Peyer's patch (tissue), 4 donors: ENCODE measurements around the gene SNX20. TPM values are rescaled to one million over a fixed set of nuclear protein-coding genes. Genes with fewer than 3 reads are reported as not detected.

Source experiments
- DNase-seq, 3 donors: peaks; one replicate each; pipeline ENCODE4 v3.0.0-alpha.2; 2017 to 2019
- H3K27ac ChIP-seq, 4 donors: fragments of 200-600 bp; sonication (generic); one replicate each; pipeline ENCODE4 v1.5.1; 2016 to 2019
- H3K27me3 ChIP-seq, 2 donors: fragments of 200-600 bp; sonication (generic); one replicate each; pipeline ENCODE4 v1.5.1; 2019
- H3K36me3 ChIP-seq, 3 donors: fragments of 200-600 bp; sonication (generic); one replicate each; pipeline ENCODE4 v1.5.1; 2016 to 2019
- H3K4me1 ChIP-seq, 4 donors: fragments of 200-600 bp; sonication (generic); one replicate each; pipeline ENCODE4 v1.5.1; 2016 to 2019
- H3K4me3 ChIP-seq, 4 donors: fragments of 200-600 bp; sonication (generic); 1 replicate in 3 of 4; 2 replicates in 1 of 4; pipeline ENCODE4 v1.5.1; 2016 to 2019; ENCODE audit warnings: mild to moderate bottlenecking in 1 of 4
- H3K9me3 ChIP-seq, 4 donors: fragments of 200-600 bp; sonication (generic); one replicate each; pipeline ENCODE4 v1.5.1; 2016 to 2019; ENCODE audit warnings: mild to moderate bottlenecking in 1 of 4
- POLR2A ChIP-seq, 2 donors: fragments of 450-650 bp; IDR thresholded peaks; one replicate each; pipeline ENCODE4 v1.5.1; 2017; ENCODE audit warnings: antibody characterized with exemption in 2 of 2, mild to moderate bottlenecking in 2 of 2, moderate library complexity in 2 of 2
- total RNA-seq, 4 donors: library from RNA; depleted of rRNA; stranded (reverse); fragments of >200 nt; gene quantifications; one replicate each; pipeline ENCODE4 v1.1.0, GENCODE V29; 2016
- TF ChIP-seq, protein P1 (sequence below), 6 experiments: fragments of 450-650 bp in 4 of 6; fragments of 200-600 bp in 2 of 6; sonication (generic) in 1 of 6; IDR thresholded peaks; one replicate each; pipeline ENCODE4 v1.5.1; 2017 to 2019; ENCODE audit warnings: antibody characterized with exemption in 6 of 6, mild to moderate bottlenecking in 3 of 6, moderate library complexity in 1 of 6

SNX20 gene
- total RNA-seq, 4 donors from 2014 or later, result 1.3 to 10.7 (median 2.3) TPM

DNA sequence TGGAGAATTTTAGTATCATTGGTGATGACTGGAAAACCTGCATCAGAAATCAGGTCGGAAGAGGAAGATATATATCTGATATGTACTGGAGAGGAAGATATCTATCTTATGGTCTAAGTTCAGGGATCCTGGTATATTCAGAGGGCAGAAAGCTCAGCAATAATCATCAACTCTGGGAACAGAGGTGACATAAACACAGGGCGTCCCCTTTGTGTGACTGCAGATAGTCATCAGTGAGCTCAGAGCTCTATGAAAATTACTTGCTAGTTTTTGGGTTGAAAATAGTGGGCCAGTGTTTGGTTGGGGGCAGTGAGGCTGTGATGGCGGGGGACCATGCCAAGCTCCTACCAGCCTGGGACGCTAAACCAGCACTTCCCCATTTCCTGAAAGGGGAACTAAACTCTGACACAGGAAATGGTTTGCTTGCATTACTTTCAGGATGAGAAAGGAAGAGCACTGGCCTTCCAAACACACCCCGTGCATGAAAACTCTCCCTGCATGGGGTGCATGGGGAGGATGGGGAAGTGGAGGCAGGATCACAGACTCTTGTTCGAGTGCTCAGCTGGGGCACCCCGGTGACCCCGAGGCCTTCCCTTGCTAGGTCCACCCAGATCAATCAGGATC, 28.1 kb upstream of the SNX20 start:
- TF ChIP-seq POLR2A (IDR thresholded peaks at IDR 0.05), result no peak
- TF ChIP-seq, protein P1, sequence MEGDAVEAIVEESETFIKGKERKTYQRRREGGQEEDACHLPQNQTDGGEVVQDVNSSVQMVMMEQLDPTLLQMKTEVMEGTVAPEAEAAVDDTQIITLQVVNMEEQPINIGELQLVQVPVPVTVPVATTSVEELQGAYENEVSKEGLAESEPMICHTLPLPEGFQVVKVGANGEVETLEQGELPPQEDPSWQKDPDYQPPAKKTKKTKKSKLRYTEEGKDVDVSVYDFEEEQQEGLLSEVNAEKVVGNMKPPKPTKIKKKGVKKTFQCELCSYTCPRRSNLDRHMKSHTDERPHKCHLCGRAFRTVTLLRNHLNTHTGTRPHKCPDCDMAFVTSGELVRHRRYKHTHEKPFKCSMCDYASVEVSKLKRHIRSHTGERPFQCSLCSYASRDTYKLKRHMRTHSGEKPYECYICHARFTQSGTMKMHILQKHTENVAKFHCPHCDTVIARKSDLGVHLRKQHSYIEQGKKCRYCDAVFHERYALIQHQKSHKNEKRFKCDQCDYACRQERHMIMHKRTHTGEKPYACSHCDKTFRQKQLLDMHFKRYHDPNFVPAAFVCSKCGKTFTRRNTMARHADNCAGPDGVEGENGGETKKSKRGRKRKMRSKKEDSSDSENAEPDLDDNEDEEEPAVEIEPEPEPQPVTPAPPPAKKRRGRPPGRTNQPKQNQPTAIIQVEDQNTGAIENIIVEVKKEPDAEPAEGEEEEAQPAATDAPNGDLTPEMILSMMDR (IDR thresholded peaks at IDR 0.05), result no peak
- Histone ChIP-seq H3K9me3 (peaks cover 0 to 7% (median 1%) of the 10 kb centered on the region in 4 donors), H3K27ac (no peak overlapping the region), H3K36me3 (no peaks in the 10 kb centered on the region), H3K4me1 (no peaks in the 10 kb centered on the region), H3K4me3 (no peak overlapping the region), H3K27me3 (no peaks in the 10 kb centered on the region)
- peak in 1 of 3 donors; percentile 43 for DNase-seq

DNA sequence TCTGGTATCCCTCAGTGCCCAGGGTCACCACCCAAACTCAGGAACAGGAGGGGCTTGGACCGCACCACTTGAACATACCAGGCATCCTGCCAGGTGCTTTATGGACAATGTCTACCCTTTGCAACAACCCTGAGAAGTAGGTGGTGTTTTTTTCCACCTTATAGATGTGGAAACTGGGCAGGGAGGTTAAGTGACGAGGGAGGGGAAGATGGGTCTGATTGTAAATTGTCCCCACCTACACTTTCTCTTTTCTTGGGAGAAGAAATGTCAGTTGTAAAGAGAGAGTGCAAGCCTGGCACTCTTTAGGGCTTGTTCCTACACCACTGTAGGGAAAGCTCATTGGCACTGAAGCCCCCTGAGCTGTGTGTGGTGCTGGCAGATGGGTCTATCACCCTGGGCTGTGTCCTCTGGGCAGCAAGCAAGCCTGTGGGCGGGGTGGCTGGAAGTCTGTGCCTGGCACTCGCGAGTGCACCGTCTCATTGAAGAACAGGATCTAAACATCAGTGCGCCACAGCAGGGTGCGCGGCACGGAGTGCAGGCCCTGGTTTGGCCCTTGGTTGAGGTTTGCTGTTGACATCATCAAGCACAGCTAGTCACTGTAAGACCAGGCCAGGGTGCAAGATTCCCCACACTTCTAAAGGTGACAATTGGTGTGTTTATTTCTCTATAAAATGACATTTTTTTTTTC, 27.4 kb upstream of the SNX20 start:
- Histone ChIP-seq H3K9me3 (peaks cover 0 to 13% (median 1%) of the 10 kb centered on the region in 4 donors), H3K4me1 (no peaks in the 10 kb centered on the region), H3K27me3 (no peaks in the 10 kb centered on the region), H3K4me3 (no peak overlapping the region), H3K36me3 (no peaks in the 10 kb centered on the region), H3K27ac (peak overlapping the region in 1 of 4 donors; percentile 11)
- TF ChIP-seq, protein P1 (IDR thresholded peaks at IDR 0.05), result no peak
- no peak for TF ChIP-seq POLR2A (IDR thresholded peaks at IDR 0.05)
- no peak for DNase-seq

- H3K4me3 ChIP-seq, result no peak overlapping the region
- H3K9me3 ChIP-seq, result peaks cover 0 to 14% (median 1%) of the 10 kb centered on the region in 4 donors
- DNase-seq, result no peak
- TF ChIP-seq POLR2A (IDR thresholded peaks at IDR 0.05), result no peak
- TF ChIP-seq, protein P1 (IDR thresholded peaks at IDR 0.05), result no peak
- H3K27me3 ChIP-seq, result no peaks in the 10 kb centered on the region
- no peak overlapping the region for H3K27ac ChIP-seq
- H3K36me3 ChIP-seq, result no peaks in the 10 kb centered on the region
- no peaks in the 10 kb centered on the region for H3K4me1 ChIP-seq
Measured at GRCh38 chr16:50706250-50706649, 25.1 kb upstream of the SNX20 start.

- Histone ChIP-seq H3K36me3 (no peaks in the 10 kb centered on the region), H3K4me3 (no peak overlapping the region), H3K27ac (no peak overlapping the region), H3K9me3 (peaks cover 0 to 14% (median 1%) of the 10 kb centered on the region in 4 donors), H3K27me3 (no peaks in the 10 kb centered on the region), H3K4me1 (no peaks in the 10 kb centered on the region)
- TF ChIP-seq, protein P1 (IDR thresholded peaks at IDR 0.05), result no peak
- no peak for TF ChIP-seq POLR2A (IDR thresholded peaks at IDR 0.05)
- DNase-seq, result no peak
Measured at GRCh38 chr16:50705436-50706110, 24.5 kb upstream of the SNX20 start.

GRCh38 chr16:50704245-50704644, 23.1 kb upstream of the SNX20 start:
- Histone ChIP-seq H3K27me3 (no peaks in the 10 kb centered on the region), H3K4me3 (no peak overlapping the region), H3K4me1 (no peaks in the 10 kb centered on the region), H3K9me3 (peaks cover 0 to 14% (median 1%) of the 10 kb centered on the region in 4 donors), H3K27ac (no peak overlapping the region), H3K36me3 (no peaks in the 10 kb centered on the region)
- no peak for TF ChIP-seq POLR2A (IDR thresholded peaks at IDR 0.05)
- TF ChIP-seq, protein P1 (IDR thresholded peaks at IDR 0.05), result no peak
- DNase-seq, result no peak
